Stimulated activated CD8-positive, alpha-beta memory T cell treated with anti-CD3 and anti-CD28 coated beads, Interleukin-12 subunit alpha, Interleukin-12 subunit beta, amount 100 ng/mL, for 1 hour (primary cell): ENCODE measurements around the gene TAOK1.

ENCODE experiments used
- DNase-seq: peaks from one replicate; pipeline ENCODE4 v3.0.0-alpha.2; 2020; ENCODE audit warnings: low read depth

TAOK1 gene

GRCh38 chr17:29571486-29571882 lies 181.3 kb downstream of the TAOK1 start:
- DNase-seq = no peak

GRCh38 chr17:29571883-29572681 lies 181.9 kb downstream of the TAOK1 start:
- DNase-seq = no peak

- peak; percentile 30 for DNase-seq
Measured at GRCh38 chr17:29572691-29573557, 182.8 kb downstream of the TAOK1 start.

GRCh38 chr17:29573558-29573869 lies 183.4 kb downstream of the TAOK1 start:
- DNase-seq = no peak

GRCh38 chr17:29573871-29574731 lies 183.9 kb downstream of the TAOK1 start:
- no peak for DNase-seq

GRCh38 chr17:29574732-29575510 lies 184.8 kb downstream of the TAOK1 start:
- no peak for DNase-seq

- no peak for DNase-seq
Measured at GRCh38 chr17:29575511-29576213, 185.5 kb downstream of the TAOK1 start.

- DNase-seq = no peak
Measured at GRCh38 chr17:29576214-29577000, 186.2 kb downstream of the TAOK1 start.

GRCh38 chr17:29577001-29577370 lies 186.8 kb downstream of the TAOK1 start:
- DNase-seq = no peak

- DNase-seq = no peak
Measured at GRCh38 chr17:29577385-29578211, 187.4 kb downstream of the TAOK1 start.

GRCh38 chr17:29578626-29579485 lies 188.7 kb downstream of the TAOK1 start:
- DNase-seq = no peak

GRCh38 chr17:29579866-29580771 lies 190.0 kb downstream of the TAOK1 start:
- DNase-seq = peak; percentile 81

GRCh38 chr17:29581583-29582253 lies 191.6 kb downstream of the TAOK1 start:
- no peak for DNase-seq

GRCh38 chr17:29582254-29582765 lies 192.1 kb downstream of the TAOK1 start:
- no peak for DNase-seq

GRCh38 chr17:29582772-29583171 lies 192.6 kb downstream of the TAOK1 start:
- no peak for DNase-seq
